Left renal cortex interstitium (tissue), 4 donors: ENCODE data around the gene CISH. TPM values are rescaled to one million over a fixed set of nuclear protein-coding genes. Genes with fewer than 3 reads are reported as not detected.

Experiments
- DNase-seq, 4 donors: peaks; one replicate each; pipeline ENCODE4 v3.0.0-alpha.2; 2013; ENCODE audit warnings: low read depth in 4 of 4, low spot score in 2 of 4, missing footprints in 1 of 4
- polyA plus RNA-seq, 4 donors: library from polyadenylated mRNA; unstranded; fragments of 120-200 nt; gene quantifications; one replicate each; pipeline ENCODE4 v1.2.1, GENCODE V29; 2013; ENCODE audit not compliant: insufficient read length in 4 of 4

Gene CISH
- polyA plus RNA-seq, 4 donors, result 31.8 to 36.3 (median 36.2) TPM

- no peak for DNase-seq
These were observed 3.6 kb upstream of the CISH start for GRCh38 chr3:50615190-50615589.

DNA sequence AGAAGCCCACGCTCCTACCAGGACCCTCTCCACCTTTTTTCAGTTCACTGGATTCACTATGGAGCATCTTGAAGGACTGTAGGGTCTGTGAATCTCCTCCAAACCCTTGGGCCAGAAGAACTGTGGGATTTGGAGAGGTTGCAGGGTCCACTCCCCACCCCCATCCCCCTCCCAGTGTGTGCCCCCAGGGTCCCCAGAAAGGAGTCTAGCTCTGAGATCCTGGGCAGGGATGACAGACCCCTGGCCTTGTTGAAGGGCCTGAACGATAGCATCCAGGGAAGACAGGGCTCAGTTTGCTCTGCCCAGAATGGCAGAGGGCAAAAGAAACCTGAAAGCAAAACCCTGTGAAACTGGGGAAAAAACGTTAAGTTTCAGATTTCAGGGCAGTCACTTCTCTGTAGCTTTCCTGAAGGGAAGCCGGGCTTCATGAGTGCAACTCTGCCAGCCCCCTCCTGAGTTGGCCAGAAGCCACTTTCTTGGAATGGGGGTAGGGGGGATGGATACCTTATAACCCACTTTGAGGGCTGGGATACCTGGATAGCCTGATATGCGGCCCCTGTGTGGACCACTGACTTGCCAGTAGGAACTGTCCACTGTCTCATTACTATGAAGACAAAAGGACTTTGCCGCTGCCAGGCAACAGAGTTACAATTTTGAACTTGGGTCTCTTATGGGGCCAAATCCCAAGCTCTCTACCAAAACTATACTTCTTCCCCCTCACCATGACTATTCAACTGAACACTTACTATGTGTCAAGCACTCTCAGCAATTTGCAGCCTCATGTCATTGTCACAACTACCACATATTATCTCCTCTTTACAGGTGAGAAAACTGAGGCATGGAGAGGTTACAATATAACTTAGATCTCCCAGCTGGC is 1.6 kb upstream of the CISH start:
- no peak for DNase-seq

DNA sequence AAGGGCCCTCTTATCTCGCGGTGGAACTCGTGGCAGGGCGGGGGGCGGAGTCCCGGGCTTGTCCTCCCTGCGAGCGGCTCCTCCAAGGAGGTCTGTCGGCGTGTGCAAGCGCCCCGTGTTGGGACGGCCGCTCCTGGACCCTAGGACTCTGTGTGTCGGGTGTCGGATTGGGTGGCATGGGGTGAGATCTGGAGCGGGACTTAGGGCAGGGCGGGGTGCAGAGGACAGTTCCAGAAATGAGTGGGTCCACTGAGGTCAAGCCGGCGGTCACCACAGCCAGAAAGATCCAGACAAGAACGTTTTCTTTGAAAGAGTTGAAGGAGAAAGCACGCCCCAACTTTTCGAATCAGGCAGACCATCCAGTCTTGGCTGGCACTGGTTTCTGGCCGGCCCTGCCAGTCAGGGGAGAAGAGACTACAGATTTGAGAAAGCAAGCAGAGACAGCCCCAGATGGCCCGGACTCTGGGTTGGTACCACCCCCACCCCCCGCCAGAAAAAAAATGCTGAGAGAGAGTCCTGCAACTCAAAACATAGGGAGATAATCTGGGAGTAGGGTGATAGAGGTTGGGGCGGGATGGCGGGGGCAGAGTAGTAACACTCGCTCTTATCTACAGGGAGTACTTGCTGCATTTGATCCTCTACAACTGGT is 784 bp upstream of the CISH start:
- no peak for DNase-seq

- DNase-seq, result no peak
These were observed 546 bp downstream of the CISH start for GRCh38 chr3:50610992-50611463.

DNA sequence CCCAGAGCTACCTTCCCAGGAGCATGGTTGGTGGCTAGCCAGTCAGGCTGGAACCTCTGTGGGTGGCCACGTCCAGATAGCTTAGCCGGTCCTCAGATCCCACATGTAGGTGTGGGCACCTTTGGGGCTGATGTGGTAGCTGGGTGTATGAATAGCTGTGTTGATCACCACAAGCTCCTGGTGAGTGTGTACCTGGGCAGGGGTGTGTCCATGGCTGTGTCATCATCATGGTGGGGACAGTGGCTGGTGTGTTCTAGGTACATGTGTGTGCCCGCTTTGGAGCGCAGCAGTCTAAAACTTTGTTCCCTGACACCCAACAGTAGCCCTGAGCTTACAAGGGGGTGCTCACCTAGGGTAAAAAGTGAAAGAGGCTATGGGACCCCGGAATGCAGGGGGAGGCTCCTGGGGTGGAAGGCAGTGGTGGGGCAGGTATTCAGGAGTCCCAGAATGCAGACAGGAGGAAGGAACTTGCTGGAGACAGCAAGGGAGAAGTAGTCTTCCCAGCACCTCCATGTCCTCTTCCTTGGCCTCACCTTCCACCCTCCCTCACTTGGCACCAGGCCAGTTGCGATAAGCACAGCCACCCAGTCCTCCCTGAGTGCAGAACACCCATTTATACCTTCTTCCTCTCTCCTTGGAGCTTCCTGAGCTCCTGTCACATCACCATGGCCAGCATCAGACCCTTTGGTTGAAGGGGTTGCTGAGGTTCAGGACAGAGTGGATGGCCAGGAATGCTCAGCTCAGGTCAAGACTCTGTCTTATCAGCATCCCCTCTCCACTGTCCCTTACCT is 1.2 kb downstream of the CISH start:
- no peak for DNase-seq

DNA sequence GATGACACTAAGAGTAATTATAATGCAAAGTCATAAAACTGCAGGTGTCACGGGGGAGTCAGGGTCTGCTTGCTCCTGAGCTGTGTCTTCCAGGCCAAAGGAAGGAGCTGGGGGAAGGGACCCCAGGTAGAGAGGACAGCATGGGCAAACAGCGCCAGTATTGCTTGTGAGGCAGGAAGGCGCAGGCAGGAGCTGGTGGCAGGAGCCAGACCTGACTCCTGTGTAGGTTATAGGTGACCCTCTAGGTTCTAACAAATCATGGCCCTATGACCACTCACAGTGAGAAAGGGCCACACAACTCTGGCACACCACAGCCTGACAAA is 1.9 kb downstream of the CISH start:
- no peak for DNase-seq

- DNase-seq, result no peak
These were observed 2.4 kb downstream of the CISH start for GRCh38 chr3:50609071-50609762.

DNA sequence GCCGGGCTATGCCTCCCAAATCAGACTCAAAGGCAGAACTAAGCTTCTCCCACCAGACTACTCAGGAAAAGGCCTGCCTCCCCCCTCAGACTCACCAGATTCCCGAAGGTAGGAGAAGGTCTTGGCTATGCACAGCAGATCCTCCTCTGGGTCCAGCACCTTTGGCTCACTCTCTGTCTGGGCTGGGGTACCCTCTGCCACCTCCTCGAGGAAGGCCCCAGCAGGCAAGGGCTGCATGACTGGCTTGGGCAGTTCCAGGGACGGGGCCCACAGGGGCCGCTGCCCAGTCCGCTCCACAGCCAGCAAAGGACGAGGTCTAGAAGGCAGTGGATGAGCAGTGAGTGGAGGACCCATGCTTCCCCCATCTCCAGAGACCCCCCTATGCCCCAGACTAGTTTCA is 3.3 kb downstream of the CISH start:
- DNase-seq, result no peak

DNA sequence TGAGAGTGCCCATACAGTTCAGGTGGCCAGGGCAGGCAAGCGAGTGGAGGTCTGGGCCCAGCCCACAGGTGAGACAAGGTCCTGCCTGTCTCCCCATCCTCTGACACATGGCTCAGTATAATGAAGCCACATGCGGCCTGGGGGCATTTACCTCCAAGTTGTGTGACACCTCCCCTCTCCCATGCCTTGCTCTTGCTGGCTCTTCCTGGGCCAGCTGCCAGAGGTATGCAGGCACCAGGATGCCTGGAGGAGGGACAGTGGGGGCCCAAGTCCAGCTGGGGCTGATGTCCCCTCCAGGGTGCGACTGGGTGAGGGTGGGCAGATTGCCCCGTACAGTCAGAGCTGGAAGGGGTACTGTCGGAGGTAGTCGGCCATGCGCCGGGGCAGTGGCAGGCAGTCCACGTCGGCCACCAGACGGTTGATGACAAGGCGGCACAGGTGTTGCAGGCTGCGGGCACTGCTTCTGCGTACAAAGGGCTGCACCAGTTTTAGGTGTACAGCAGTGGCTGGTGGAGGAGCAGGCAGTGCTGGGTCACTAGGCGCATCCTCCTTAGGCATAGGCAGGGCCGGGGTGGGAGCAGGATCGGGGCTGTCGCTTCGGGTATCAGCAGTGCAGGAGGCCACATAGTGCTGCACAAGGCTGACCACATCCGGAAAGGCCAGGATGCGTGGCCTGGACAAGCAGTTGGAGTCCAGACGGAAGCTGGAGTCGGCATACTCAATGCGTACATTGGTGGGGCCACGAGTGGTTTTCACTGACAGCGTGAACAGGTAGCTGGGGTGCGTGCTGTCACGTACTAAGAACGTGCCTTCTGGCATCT is 4.1 kb downstream of the CISH start:
- DNase-seq, result no peak

- no peak for DNase-seq
These were observed 5.0 kb downstream of the CISH start for GRCh38 chr3:50606596-50606995.

- no peak for DNase-seq
These were observed 5.7 kb downstream of the CISH start for GRCh38 chr3:50605901-50606326.

GRCh38 chr3:50604628-50605588 is 6.7 kb downstream of the CISH start:
- DNase-seq, result no peak

GRCh38 chr3:50604110-50604621 is 7.4 kb downstream of the CISH start:
- DNase-seq, result no peak

DNA sequence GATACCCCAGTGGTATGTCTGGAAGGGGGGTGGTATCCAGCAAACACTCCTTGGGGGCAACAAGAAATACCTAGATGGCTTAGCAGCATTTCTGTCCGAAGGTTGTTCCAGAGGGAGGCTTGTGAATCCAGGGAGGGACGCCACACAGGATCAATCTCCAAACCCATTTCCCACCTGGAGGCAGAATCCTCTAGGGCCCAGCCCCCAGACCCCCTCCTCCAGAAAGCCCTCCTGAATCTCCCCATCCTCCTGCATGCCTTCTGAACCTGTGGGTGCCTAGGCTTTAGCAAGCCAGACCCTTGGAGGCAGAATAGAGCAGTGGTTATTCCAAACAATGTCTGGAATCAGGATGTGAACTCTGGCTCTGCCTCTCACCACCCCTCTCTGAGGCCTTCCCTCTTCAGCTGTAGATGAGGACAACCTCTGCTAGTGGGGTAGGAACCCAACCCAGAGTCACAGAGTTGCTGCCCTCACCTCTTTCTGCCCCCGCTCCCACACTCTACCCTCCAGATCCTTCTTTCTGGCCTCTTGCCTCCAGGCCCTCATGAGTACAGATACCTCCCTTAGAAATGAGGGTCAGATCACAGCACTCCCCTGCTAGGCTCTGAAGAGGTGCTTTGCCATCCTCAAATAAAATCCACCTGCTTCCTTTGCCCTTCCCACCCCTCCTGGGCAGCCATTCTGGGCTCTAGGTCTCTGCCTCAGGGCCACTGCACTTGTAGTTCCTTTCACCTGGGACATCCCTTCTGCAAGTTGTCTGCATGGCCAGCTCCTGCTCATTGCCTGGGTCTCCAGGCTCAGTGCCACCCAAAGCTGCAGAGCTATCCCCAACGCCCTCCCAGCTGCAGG is 8.1 kb downstream of the CISH start:
- no peak for DNase-seq

- no peak for DNase-seq
These were observed 8.9 kb downstream of the CISH start for GRCh38 chr3:50602595-50603191.

- peak in 3 of 4 donors; percentile 82 to 89 (median 88) for DNase-seq
These were observed 10.6 kb downstream of the CISH start for GRCh38 chr3:50600841-50601591.
